Measurements from ENCODE around the gene UQCC3.
"Not testable (repeated sequence)": the region's sequence is repeated elsewhere in the genome, so short reads cannot be mapped to it uniquely, and the experiment has no call there.

Gene UQCC3

DNA sequence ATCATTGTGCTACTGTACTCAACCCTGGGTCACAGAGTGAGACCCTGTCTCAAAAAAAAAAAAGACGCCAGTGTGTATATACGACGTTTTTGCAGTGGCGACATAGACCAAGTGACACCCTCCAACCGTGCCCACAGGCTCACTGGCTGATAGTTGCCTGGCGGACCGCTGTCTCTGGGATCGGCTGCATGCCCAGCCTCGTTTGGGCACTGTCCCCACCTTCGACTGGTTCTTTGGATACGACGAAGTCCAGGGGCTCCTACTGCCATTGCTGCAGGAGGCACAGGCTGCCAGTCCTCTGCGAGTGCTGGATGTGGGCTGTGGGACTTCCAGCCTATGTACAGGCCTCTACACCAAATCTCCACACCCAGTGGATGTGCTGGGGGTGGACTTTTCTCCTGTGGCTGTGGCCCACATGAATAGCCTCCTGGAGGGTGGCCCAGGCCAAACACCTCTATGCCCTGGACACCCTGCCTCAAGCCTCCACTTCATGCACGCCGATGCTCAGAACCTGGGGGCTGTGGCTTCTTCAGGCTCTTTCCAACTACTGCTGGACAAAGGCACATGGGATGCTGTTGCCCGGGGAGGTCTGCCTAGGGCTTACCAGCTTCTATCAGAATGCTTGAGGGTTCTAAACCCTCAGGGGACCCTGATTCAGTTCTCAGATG, 5.1 kb upstream of the UQCC3 start:
- DNase-seq: no peak

DNA sequence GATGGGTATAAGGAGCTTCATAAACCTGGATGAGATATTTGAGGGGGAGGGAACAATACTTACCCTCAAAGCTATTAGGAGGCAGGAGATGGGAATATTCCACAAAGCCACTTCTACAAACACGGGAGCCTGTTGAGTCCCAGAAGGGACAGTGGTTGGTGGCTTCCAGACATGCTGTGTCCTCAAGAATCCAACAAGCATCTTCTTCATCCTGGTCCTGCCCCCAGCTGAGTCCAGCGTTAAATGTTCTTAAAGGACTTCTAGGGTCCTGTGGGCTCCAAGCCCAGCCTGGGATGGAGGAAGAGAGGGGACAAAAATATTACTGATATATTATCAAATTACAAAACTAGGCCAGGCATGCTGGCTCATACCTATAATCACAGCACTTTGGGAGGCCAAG, 4.0 kb upstream of the UQCC3 start:
- DNase-seq: no peak

GRCh38 chr11:62669420-62670161, 1.9 kb upstream of the UQCC3 start:
- DNase-seq: no peak

DNA sequence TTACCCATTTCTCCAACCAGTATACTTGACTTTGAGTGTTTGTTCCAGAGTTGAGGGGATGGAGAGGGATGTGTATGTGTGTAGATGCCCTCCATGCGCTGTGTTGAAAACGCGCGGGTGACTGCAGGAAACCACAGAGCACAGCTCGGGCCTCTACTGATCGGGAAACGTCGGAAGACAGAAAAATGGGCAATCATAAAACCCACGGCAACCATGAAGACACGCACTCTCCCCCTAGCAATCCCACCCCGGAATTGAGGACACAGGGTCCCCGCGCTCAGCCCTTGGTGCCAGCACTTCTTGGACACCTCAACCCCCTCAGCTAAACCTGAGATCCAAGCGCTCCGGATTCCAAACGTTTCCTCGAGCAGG, 251 bp upstream of the UQCC3 start:
- peak; percentile 80 for DNase-seq

- no peak for DNase-seq
Measured at GRCh38 chr11:62673196-62673525, 1.7 kb downstream of the UQCC3 start.

DNA sequence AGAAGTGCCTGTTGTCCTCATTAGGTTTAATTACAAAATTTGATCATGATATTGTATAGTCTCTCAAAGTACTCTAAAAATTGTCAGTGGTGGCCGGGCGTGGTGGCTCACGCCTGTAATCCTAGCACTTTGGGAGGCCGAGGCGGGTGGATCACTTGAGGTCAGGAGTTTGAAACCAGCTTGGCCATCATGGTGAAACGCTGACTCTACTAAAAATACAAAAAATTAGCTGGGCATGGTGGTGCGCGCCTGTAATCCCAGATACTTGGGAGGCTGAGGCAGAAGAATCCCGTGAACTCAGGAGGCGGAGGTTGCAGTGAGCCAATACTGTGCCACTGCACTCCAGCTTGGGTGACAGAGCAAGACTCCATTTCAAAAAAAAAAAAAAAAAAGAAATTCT, 3.9 kb downstream of the UQCC3 start:
- not testable (repeated sequence) for DNase-seq

DNA sequence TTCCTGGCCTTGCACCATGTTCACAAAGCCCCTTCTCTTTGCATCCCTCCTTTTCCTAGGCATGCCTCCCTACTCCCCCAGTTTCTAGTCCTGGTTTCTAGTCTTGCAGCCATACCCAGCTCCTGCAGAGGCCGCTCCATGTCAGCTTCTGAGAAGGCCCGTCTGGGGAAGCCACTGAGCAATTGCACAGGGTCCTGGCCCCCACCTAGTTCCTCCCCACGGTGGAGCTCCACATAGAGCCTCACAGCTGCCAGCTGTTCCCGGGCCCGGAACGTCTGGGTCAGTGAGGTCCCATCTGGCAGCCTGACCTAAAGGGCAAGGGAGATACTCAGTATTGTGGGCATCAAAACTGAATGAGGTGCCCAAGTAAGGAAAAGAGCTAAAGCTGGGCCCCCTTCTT, 5.2 kb downstream of the UQCC3 start:
- DNase-seq: no peak

DNA sequence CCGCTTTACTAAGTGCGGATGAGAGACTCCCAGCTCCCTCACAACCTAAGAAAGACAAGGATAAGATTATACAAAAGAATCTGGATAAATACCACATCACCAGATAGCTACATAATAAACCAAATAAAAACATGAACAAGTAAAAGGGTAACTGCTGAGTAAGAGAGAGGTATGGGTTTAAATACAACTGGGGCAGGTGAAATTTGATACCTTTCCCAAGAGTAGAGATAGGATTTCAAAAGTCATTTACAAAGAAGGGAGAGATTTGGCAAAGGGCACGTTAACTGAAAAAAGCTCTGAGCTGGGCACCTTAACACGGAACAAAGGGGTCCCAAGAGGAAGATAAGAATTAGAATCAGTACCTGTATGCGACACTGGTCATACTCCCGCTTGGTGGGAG, 5.7 kb downstream of the UQCC3 start:
- no peak for DNase-seq

DNA sequence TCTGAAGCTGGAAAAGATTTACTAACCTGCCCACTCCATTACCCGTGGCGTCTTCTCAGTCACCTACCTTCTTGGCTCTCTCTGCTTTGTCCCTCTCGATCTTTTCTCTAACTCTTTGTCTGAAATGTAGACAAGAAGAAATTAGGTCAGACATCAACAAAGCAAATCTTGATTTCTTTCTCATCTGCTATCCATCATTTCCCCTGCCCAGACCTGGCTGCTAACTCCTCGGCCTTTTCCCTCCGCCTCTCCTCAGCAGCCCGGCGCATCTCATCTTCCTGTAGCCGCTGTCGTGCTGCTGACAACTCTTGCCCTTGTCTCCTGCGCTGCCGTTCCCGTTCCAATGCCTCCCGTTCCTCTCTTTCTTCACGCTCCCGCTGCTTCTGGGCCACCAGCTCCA, 6.2 kb downstream of the UQCC3 start:
- no peak for DNase-seq

GRCh38 chr11:62678433-62678769, 6.9 kb downstream of the UQCC3 start:
- no peak for DNase-seq

DNA sequence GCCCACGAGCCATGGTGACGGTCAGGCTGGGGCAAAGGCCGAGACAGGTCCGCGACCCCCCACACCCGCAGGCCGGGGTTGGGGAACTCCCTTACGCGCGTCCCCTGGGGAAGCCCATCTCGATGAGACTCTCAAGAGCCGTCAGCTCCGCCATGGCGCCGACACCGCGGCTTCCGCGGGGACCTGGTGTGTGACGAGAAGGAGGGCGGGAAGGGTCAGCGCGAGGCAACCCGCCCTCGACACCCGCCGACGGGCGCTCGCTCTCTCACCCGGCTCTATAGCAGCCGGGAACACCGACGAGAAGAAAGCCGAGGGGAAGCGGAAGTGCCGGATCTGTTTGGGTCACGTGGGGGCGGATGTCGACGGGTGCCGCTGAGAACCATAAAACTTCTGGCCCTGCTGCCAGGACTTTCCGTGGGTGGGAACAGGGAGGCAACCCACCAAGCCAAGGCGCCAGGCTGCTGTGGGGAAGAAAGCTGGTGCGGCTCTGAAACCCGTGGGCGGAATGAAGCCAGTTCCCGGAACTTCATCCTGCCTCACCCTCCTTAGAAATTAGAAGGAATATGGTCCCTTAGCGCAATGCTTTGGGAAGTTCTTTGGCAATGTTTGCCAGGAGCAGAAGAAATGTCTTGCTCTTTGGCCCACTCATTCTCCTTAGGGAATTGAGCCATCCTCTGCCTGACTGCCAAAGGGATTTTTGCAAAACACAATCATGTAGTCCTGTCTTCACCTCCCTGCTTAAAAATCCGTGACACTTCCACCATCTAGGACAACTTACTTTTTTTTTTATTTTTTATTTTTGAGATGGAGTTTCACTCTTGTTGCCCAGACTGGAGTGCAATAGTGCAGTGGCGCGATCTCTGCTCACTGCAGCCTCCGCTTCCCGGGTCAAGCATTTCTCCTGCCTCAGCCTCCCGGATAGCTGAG, 7.6 kb downstream of the UQCC3 start, which contains the start of gene UBXN1:
Gene UBXN1 (minus strand): TSS at position 304 of the 927 bp plus-strand sequence. CDS start 150 bp downstream, at position 154.
- peak; percentile 90 for DNase-seq

DNA sequence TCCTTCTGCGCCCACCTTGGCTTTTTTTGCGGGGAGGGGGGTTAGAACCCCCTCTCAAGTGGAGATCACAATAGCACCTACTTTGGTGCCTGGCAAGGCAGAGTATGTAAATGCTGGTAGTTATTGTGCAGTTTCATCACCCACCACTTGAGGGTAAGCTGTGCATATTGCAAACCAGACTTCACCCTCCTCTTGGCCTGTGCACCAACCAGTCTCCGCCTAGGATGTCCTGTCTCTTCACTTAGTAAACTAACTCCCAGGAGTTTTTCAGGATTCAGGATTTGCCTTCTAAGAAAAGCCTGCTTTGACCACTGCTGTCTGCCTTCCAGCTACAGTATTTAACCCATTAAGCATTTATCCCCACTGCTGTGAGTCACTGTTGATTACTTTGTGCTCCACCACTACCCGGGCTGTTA, 9.4 kb downstream of the UQCC3 start:
- peak; percentile 40 for DNase-seq

- DNase-seq: no peak
Measured at GRCh38 chr11:62682518-62682917, 11.0 kb downstream of the UQCC3 start.

GRCh38 chr11:62687508-62688396, 16.3 kb downstream of the UQCC3 start:
- no peak for DNase-seq

DNA sequence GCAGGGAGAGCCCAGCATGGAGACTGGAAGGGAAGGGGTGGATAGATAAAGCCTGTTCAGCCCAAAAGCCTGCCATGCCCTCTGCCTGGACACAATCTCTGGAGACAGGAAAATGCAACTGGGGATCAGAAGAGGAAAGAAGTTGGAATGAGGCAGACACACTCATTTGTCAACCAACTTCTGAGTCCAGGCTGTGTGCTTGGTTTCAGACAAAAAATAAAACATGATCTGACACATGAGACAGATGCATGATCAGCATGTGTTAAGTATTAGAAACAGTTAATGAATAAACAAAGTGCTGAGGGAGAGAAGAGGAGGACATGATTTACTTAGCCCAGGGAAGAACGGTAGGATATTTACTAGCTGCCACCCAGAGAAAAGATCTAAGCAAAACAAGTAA, 17.0 kb downstream of the UQCC3 start:
- DNase-seq: no peak

- no peak for DNase-seq
Measured at GRCh38 chr11:62689421-62690183, 18.1 kb downstream of the UQCC3 start, which contains the start of gene LRRN4CL. Gene LRRN4CL (minus strand): TSS chr11:62689530. CDS start chr11:62688508, 1,022 bp downstream.

GRCh38 chr11:62693624-62694023, 22.2 kb downstream of the UQCC3 start:
- not testable (repeated sequence) for DNase-seq

GRCh38 chr11:62694455-62695167, 23.1 kb downstream of the UQCC3 start:
- peak; percentile 52 for DNase-seq

- no peak for DNase-seq
Measured at GRCh38 chr11:62702246-62702645, 30.8 kb downstream of the UQCC3 start.

GRCh38 chr11:62703921-62704320, 32.4 kb downstream of the UQCC3 start:
- DNase-seq: not testable (repeated sequence)

- DNase-seq: peak; percentile 85
Measured at GRCh38 chr11:62705413-62705812, 33.9 kb downstream of the UQCC3 start.
